ENCODE data around the gene UNCX. TPM values are rescaled to one million over a fixed set of nuclear protein-coding genes. Genes with fewer than 3 reads are reported as not detected.

UNCX gene
- total RNA-seq, 1 experiment from 2014 or later, result not detected

GRCh38 chr7:1229202-1229947 is 3.3 kb upstream of the UNCX start:
- no TSS peak for BruUV-seq (replicated peaks)
- no peaks in the 10 kb centered on the region for H4K20me1 ChIP-seq (ENCODE audit: insufficient read depth)
- H3K9ac ChIP-seq (ENCODE audit: low read length), result no peak overlapping the region
- intact Hi-C loops (cut with micrococcal nuclease), result no loop called here
- H3K4me2 ChIP-seq (ENCODE audit: low read length), result no peak overlapping the region
- no peaks in the 10 kb centered on the region for H3K9me2 ChIP-seq (ENCODE audit: insufficient read depth)
- H3K9me3 ChIP-seq (ENCODE audit: control insufficient read depth in 1 of 2, insufficient read depth in 1 of 2, low read depth in 1 of 2, low read length in 2 of 2), result no peaks in the 10 kb centered on the region
- no peak overlapping the region for H2AFZ ChIP-seq (ENCODE audit: low read depth, low read length, poor library complexity, severe bottlenecking)
- ChIA-PET POLR2A (no interaction called here), RAD21 (ENCODE audit: low non-redundant PET in 1 of 2, low total read pairs in 2 of 2, uncharacterized antibody in 2 of 2, unreplicated experiment in 2 of 2) (no interaction called here), CTCF (no interaction called here)
- H3K4me3 ChIP-seq (replicated peaks in 1 of 2; ENCODE audit: low read depth in 1 of 2, low read length in 2 of 2), result no peak overlapping the region
- no peaks in the 10 kb centered on the region for H3K79me2 ChIP-seq (ENCODE audit: insufficient read depth, low read length)
- no peaks in the 10 kb centered on the region for H3K4me1 ChIP-seq (ENCODE audit: control insufficient read depth in 1 of 2, insufficient read depth in 2 of 2, low read length in 2 of 2)
- no peaks in the 10 kb centered on the region for H3K36me3 ChIP-seq (ENCODE audit: control insufficient read depth in 1 of 2, insufficient read depth in 2 of 2, low read length in 2 of 2)
- no peak overlapping the region for H3K27ac ChIP-seq (ENCODE audit: low read depth, low read length)
- TF ChIP-seq FOSL1 (IDR thresholded peaks at IDR 0.05; ENCODE audit: low read depth), result no peak
- TF ChIP-seq ELF1 (IDR thresholded peaks at IDR 0.05; ENCODE audit: borderline replicate concordance, low read depth), result no peak
- TF ChIP-seq, protein P1, sequence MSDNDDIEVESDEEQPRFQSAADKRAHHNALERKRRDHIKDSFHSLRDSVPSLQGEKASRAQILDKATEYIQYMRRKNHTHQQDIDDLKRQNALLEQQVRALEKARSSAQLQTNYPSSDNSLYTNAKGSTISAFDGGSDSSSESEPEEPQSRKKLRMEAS (IDR thresholded peaks at IDR 0.05), result no peak
- TF ChIP-seq ZNF274 (IDR thresholded peaks at IDR 0.05; ENCODE audit: low read depth, low read length), result no peak
- no peak for TF ChIP-seq TCF7L2 (IDR thresholded peaks at IDR 0.05; ENCODE audit: borderline replicate concordance, extremely low read depth, insufficient read depth, insufficient read length)
- TF ChIP-seq JUND (IDR thresholded peaks at IDR 0.05), result no peak
- TF ChIP-seq EZH2phosphoT487 (IDR thresholded peaks at IDR 0.05; ENCODE audit: borderline replicate concordance), result no peak
- TF ChIP-seq YY1 (IDR thresholded peaks at IDR 0.05; ENCODE audit: extremely low read depth, insufficient replicate concordance, low read depth, low read length), result no peak
- TF ChIP-seq, protein P2, sequence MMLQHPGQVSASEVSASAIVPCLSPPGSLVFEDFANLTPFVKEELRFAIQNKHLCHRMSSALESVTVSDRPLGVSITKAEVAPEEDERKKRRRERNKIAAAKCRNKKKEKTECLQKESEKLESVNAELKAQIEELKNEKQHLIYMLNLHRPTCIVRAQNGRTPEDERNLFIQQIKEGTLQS (IDR thresholded peaks at IDR 0.05), result no peak
- no peak for TF ChIP-seq EGR1 (IDR thresholded peaks at IDR 0.05; ENCODE audit: low read depth)
- no peak for TF ChIP-seq SRF (IDR thresholded peaks at IDR 0.05; ENCODE audit: low read depth)
- TF ChIP-seq ZFX (IDR thresholded peaks at IDR 0.05), result no peak
- no peak for TF ChIP-seq RAD21 (IDR thresholded peaks at IDR 0.05; ENCODE audit: low read depth)
- no peak for DNase-seq (ENCODE audit: low read depth, low spot score)
- no peak for ATAC-seq
- no peaks in the 10 kb centered on the region for H3K27me3 ChIP-seq (ENCODE audit: insufficient read depth, low read length)

All from HCT116 (cell line).